ENCODE results near the gene MAL.

The MAL gene

GRCh38 chr2:95025406-95026319 lies at the start of gene MAL:
TSS of gene MAL (plus strand) at chr2:95025708. CDS start at chr2:95025793, 85 bp downstream.
- TF ChIP-seq ZFX (IDR thresholded peaks at IDR 0.05; ENCODE audit: borderline replicate concordance) (no peak), CTCF (IDR thresholded peaks at IDR 0.05) (no peak)
- no peak within 1 kb of the TSS for H3K27ac ChIP-seq

GRCh38 chr2:94977826-94978225 lies 47.7 kb upstream of the MAL start:
- no peak overlapping the region for H3K27ac ChIP-seq
- no peak for TF ChIP-seq ZFX (IDR thresholded peaks at IDR 0.05; ENCODE audit: borderline replicate concordance)
- TF ChIP-seq CTCF (IDR thresholded peaks at IDR 0.05): no peak

- H3K27ac ChIP-seq: no peak overlapping the region
- TF ChIP-seq ZFX (IDR thresholded peaks at IDR 0.05; ENCODE audit: borderline replicate concordance) (no peak), CTCF (IDR thresholded peaks at IDR 0.05) (no peak)
These were observed 46.6 kb upstream of the MAL start for GRCh38 chr2:94978917-94979316.

- TF ChIP-seq CTCF (IDR thresholded peaks at IDR 0.05): no peak
- TF ChIP-seq ZFX (IDR thresholded peaks at IDR 0.05; ENCODE audit: borderline replicate concordance): no peak
- no peak overlapping the region for H3K27ac ChIP-seq
These were observed 45.8 kb upstream of the MAL start for GRCh38 chr2:94979406-94980375.

- H3K27ac ChIP-seq: no peak overlapping the region
- TF ChIP-seq ZFX (IDR thresholded peaks at IDR 0.05; ENCODE audit: borderline replicate concordance) (no peak), CTCF (IDR thresholded peaks at IDR 0.05) (no peak)
These were observed 45.1 kb upstream of the MAL start for GRCh38 chr2:94980406-94980805.

GRCh38 chr2:94982156-94982555 lies 43.4 kb upstream of the MAL start:
- no peak overlapping the region for H3K27ac ChIP-seq
- TF ChIP-seq ZFX (IDR thresholded peaks at IDR 0.05; ENCODE audit: borderline replicate concordance) (no peak), CTCF (IDR thresholded peaks at IDR 0.05) (no peak)
